H1 (cell line): ENCODE data around the gene MRPL40. TPM values are rescaled to one million over a fixed set of nuclear protein-coding genes. Genes with fewer than 3 reads are reported as not detected.

Source experiments
- BRCA1 ChIP-seq: IDR thresholded peaks from 2 replicates; pipeline ENCODE4 v1.6.1; 2012; ENCODE audit warnings: low read depth, low read length, improper control_type of control experiment
- FOSL1 ChIP-seq: IDR thresholded peaks from 2 replicates; pipeline ENCODE4 v1.6.1; 2011; ENCODE audit warnings: mild to moderate bottlenecking, low read depth, low read length, moderate library complexity; ENCODE audit not compliant: insufficient read depth
- JUND ChIP-seq: IDR thresholded peaks from 2 replicates; pipeline ENCODE4 v1.6.1; 2011; ENCODE audit warnings: mild to moderate bottlenecking, improper control_type of control experiment, low read length
- PHF8 ChIP-seq: fragments of 200-600 bp; sonication (generic); conservative IDR thresholded peaks from 2 replicates; pipeline ENCODE4 v1.7.1; 2012; ENCODE audit warnings: low read depth, mild to moderate bottlenecking, inconsistent platforms, low read length, moderate library complexity
- SP2 ChIP-seq: IDR thresholded peaks from 2 replicates; pipeline ENCODE4 v1.6.1; 2012; ENCODE audit warnings: mild to moderate bottlenecking, low read length, inconsistent platforms
- SUZ12 ChIP-seq: fragments of 200-600 bp; sonication (generic); IDR thresholded peaks from 2 replicates; pipeline ENCODE4 v1.6.1; 2012; ENCODE audit warnings: mild to moderate bottlenecking, inconsistent platforms, low read length, moderate library complexity, mixed read lengths
- TAF1 ChIP-seq: IDR thresholded peaks from 2 replicates; pipeline ENCODE4 v1.6.1; 2011; ENCODE audit warnings: mild to moderate bottlenecking, low read depth, low read length
- TAF7 ChIP-seq: optimal IDR thresholded peaks from 2 replicates; pipeline ENCODE3; 2011; ENCODE audit warnings: low read depth, mild to moderate bottlenecking, inconsistent platforms, low read length, moderate library complexity, borderline replicate concordance
- polyA plus RNA-seq, 7 experiments: library from polyadenylated mRNA; depleted of rRNA in 3 of 7; stranded (reverse) in 5 of 7; unstranded in 2 of 7; fragments of >200 nt in 5 of 7; fragments of 200-250 nt in 2 of 7; gene quantifications; 1 replicate in 5 of 7; 2 replicates in 1 of 7; 4 replicates in 1 of 7; pipeline versions ENCODE4 v1.2.1 to v1.2.3, GENCODE V29; 2011 to 2013; ENCODE audit warnings: missing spikeins in 2 of 7, mixed read lengths in 2 of 7
- total RNA-seq: library from RNA; stranded (reverse); fragmentation: NEBNext Ultra II Directional; extraction: Animal tissue kit (Norgen Biotek cat#: 25700); gene quantifications from 2 replicates; pipeline ENCODE4 v1.2.1, GENCODE V29; 2021
- TF ChIP-seq, protein P1 (sequence below): IDR thresholded peaks from 2 replicates; pipeline ENCODE4 v1.6.1; 2012; ENCODE audit warnings: inconsistent platforms

MRPL40 gene
- total and polyA plus RNA-seq, 2 of the 8 experiments (the other 6 are each of a cell fraction or from before 2014, with no cell fraction given) = 12.4 to 14.5 TPM

GRCh38 chr22:19478901-19479354 lies 46.6 kb downstream of the MRPL40 start, which contains the start of gene UFD1 (continued):
- no peak for TF ChIP-seq SUZ12
- TF ChIP-seq TAF1 = peak; percentile 85
- peak; percentile 98 for TF ChIP-seq JUND
- peak; percentile 51; the same call in 1 of the 2 replicates for TF ChIP-seq PHF8
- TF ChIP-seq BRCA1 = no peak
- TF ChIP-seq, protein P1, sequence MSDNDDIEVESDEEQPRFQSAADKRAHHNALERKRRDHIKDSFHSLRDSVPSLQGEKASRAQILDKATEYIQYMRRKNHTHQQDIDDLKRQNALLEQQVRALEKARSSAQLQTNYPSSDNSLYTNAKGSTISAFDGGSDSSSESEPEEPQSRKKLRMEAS = peak; percentile 18; the same call in 1 of the 2 replicates
- peak; percentile 58 for TF ChIP-seq TAF7
- no peak for TF ChIP-seq SP2
- TF ChIP-seq FOSL1 = no peak
